HCT116 (cell line): ENCODE measurements around the gene NAA80.

Experiments
- CTCF ChIP-seq, 3 experiments: fragments of 200-600 bp in 1 of 3; sonication (generic) in 1 of 3; IDR thresholded peaks in 2 of 3; conservative IDR thresholded peaks in 1 of 3; 2 replicates each; pipeline ENCODE4 v1.5.1; 2012 to 2017; ENCODE audit warnings: low read depth in 2 of 3, low read length in 2 of 3, antibody characterized with exemption in 1 of 3, borderline replicate concordance in 1 of 3, control low read depth in 1 of 3, mild to moderate bottlenecking in 1 of 3, mixed read lengths in 1 of 3, mixed run types in 1 of 3, moderate library complexity in 1 of 3; ENCODE audit not compliant: insufficient read depth in 1 of 3
- EZH2phosphoT487 ChIP-seq: fragments of 200-600 bp; IDR thresholded peaks from 2 replicates; pipeline ENCODE4 v1.6.1; 2018; ENCODE audit warnings: antibody characterized with exemption, borderline replicate concordance
- POLR2A ChIP-seq: IDR thresholded peaks from 2 replicates; pipeline ENCODE4 v1.7.0; 2011; ENCODE audit warnings: borderline replicate concordance; ENCODE audit not compliant: insufficient read depth, insufficient read length; ENCODE audit errors: extremely low read depth
- POLR2AphosphoS5 ChIP-seq: IDR thresholded peaks from 2 replicates; pipeline ENCODE4 v1.6.1; 2011; ENCODE audit warnings: mild to moderate bottlenecking, low read depth, low read length, moderate library complexity
- SP1 ChIP-seq: IDR thresholded peaks from 2 replicates; pipeline ENCODE4 v1.6.1; 2012; ENCODE audit warnings: low read depth
- YY1 ChIP-seq: IDR thresholded peaks from 2 replicates; pipeline ENCODE4 v1.6.1; 2011; ENCODE audit warnings: low read length, low read depth, moderate library complexity, mild to moderate bottlenecking; ENCODE audit not compliant: insufficient replicate concordance; ENCODE audit errors: extremely low read depth

DNA sequence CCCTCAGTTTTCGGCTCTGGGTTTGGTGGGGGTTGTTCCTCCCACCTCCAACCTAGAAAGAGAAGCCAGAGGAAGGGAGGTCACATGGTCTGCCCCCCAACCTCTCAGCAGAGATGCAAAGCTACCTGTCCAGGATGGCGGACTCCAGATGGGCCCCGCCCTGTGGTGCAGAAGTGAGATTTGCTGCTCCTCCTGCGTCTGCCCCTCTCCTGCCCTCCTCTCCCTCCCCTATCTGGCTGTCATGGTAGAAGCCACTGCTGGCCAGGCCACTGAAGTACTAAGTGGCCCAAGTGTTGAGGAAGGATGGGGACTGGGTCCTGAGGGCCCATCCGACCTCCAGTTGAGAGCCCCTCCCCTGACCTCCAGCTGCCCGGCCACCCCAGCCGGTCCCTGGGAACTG is 32.4 kb downstream of the NAA80 start:
- TF ChIP-seq POLR2A (no peak), EZH2phosphoT487 (no peak), SP1 (no peak), YY1 (no peak), CTCF (IDR thresholded peaks at IDR 0.05 in 2 of 3, conservative IDR thresholded peaks at IDR 0.05 in 1 of 3; ENCODE audit: borderline replicate concordance in 1 of 3, insufficient read depth in 1 of 3, low read depth in 2 of 3, low read length in 2 of 3) (no peak), POLR2AphosphoS5 (no peak)
